ENCODE measurements around the gene RHOG.
"Not testable (repeated sequence)": the region's sequence is repeated elsewhere in the genome, so short reads cannot be mapped to it uniquely, and the experiment has no call there.

The RHOG gene

DNA sequence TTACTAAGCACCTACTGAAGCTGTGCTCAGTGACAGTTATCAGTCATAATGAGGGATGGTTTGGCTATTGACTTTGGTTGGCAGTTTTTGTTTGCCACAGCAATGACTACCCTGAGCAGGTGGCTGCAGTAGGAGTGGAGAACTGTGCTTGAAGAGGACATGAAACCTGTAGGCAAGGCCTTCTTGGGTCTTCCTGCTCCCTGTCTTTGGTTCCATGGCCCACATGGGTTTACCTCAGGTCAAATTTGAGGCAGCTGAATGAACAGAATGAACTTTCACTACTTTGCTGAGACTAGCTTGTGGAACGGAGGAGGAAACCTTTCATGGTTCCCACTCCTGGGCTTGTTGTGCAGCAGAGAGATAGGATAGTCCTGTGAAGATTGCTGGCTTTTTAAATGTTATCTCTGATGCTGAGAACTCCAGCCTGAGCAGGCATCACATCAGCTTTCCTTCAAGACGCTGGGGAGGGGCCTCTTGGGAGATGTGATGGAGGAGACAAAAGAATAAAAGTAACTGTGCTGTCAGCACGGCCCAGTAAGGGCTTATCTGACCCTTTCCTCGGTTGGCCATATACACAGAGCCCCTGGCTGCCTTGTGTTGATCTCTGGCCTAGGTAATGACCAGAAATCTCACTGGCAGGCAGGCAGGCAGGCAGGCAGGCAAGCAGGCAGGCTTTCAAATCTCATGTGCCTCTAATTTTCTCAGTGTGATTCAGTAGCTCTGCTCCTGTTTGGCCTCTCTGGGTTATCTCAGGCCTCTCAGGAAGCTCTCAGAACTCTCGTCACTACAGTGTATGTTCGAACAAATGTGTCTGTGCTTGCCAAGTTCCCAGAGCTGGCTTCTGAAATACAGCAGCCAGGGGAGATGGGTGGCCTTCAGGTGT is 26.7 kb upstream of the RHOG start:
- FAIRE-seq (no peak), DNase-seq (ENCODE audit: insufficient read length, low spot score) (no peak)
- no peak for TF ChIP-seq POLR2A (IDR thresholded peaks at IDR 0.05; ENCODE audit: low read depth, low read length)

DNA sequence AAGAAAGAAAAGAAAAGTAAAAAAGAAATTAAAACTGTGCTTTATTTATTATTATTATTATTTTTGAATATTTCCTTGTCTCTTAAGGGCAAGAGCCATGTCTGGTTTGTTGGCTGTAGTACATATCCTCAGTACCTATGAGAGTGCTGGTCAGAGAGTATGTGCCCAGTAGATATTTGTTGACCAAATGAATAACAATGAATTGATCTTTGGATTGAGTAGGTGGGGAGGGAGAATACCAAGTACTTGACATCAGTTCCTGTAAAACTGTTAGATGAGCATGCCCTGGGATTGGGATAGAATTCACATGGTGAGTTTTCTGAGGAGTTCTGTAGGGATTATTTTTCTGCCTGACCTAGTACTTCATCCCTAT is 26.1 kb upstream of the RHOG start:
- no peak for TF ChIP-seq POLR2A (IDR thresholded peaks at IDR 0.05; ENCODE audit: low read depth, low read length)
- DNase-seq (ENCODE audit: insufficient read length, low spot score) = no peak
- FAIRE-seq = no peak

DNA sequence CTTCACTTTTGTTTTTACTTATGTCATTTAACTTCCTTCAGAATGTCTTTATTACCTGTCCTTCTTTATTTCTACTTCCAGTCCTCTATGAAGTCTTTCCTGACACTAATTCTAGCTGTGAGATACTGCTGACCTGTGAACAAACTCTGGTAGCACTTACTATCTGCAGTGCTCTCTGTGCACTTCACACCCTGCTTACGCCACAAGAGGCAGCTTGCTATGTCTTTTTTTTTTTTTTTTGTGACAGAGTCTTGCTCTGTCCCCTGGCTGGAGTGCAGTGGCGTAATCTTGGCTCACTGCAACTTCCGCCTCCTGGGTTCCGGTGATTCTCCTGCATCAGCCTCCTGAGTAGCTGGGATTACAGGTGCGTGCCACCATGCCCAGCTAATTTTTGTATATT is 25.4 kb upstream of the RHOG start:
- no peak for FAIRE-seq
- DNase-seq (ENCODE audit: insufficient read length, low spot score) = no peak
- TF ChIP-seq POLR2A (IDR thresholded peaks at IDR 0.05; ENCODE audit: low read depth, low read length) = no peak

DNA sequence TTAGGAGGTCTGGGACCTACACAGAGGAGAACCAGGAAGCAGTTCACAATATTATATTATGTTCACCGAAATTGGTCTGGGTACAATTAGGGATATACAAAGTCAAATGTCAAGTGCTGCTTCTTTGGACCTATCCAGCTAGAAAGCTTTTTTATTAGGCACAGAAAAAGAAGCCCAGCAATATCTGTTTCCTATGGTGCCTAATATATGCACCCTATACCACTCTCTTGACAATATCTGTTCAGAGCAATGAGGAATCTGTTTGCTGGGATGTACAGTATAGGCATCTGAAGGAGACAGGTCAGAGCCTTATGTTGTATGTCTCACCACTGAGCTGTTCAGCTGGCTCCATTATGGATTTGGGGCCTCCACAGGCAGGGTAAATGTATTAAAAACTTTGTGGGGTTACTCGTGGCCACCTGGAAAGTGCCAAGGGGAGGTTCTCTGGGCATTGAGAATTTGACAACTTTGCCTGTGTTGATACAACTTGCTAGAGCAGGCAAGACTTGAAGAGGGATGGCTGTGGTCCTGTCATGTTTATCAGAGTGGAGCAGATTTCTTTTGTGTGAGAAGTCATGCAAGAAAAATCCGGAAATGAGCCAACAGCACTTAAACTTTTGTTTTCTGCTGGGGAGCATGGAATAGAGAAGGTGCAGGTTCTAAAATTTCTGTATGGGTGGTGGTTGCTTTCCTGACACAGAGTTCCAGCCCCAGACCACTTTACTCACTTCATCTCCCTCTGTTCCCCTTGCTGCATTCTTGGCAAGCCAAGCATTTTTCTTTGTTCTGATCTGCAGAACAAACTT is 24.8 kb upstream of the RHOG start:
- DNase-seq (ENCODE audit: insufficient read length, low spot score) = peak; percentile 37
- FAIRE-seq = peak; percentile 65
- no peak for TF ChIP-seq POLR2A (IDR thresholded peaks at IDR 0.05; ENCODE audit: low read depth, low read length)

DNA sequence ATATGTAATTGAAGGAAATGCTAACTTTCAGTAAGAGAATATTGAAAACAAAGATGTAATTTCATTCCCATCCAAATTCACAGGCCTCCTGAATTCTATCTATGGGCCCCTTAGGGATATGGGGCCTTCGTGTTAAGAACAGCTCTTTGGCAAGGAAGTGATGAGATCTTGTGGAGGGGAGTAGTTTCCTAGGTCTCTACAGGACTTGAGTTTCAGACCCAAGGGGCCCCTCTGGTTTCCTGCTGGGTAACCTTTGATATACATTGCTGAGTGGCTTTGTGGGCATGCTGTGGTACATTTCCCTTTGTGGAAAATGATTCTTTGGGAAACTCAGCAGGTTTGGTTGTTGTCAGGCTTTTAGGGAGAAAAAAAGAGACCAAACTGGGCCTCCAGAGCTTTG is 20.9 kb upstream of the RHOG start:
- DNase-seq (ENCODE audit: insufficient read length, low spot score) (no peak), FAIRE-seq (no peak)
- TF ChIP-seq POLR2A (IDR thresholded peaks at IDR 0.05; ENCODE audit: low read depth, low read length) = no peak

DNA sequence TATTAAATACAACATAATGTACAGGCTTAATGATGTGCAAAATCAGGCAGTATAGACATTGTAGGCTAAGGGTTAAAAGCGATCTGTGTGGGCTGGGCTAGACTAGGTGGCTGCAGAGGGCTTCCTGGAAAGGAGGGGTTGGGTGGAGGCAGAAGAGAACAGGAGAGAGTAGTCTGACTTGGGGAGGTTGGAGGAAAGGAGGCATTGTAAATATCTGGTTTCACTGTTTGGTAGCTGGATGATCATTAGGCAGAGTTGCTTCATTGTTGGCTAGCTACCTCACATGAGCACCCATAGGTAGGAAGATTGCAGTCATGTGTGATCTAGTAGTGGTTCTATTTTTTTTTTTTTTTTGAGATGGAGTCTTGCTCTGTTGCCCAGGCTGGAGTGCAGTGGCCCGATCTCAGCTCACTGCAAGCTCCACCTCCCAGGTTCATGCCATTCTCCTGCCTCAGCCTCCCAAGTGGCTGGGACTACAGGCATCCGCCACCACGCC is 20.2 kb upstream of the RHOG start:
- not testable (repeated sequence) for FAIRE-seq; DNase-seq (ENCODE audit: insufficient read length, low spot score)

DNA sequence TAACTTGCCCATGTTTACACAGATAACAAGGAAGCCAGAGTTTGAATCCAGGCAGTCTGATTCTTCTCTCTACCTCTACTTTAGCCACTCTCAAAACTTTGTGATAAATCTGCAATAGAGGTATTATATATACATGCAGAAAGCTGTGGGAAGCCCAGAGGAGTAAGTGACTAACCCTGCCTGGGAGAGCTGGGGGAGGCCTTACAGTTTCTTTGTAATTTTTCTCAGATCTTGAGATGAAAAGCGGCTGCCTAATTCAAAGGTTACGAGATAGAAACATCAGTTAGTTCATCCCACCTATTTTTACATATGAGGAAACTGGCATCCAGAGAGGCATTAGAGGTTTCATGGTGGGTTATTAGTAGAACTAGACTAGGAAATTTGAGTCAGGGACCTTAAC is 19.6 kb upstream of the RHOG start:
- FAIRE-seq (no peak), DNase-seq (ENCODE audit: insufficient read length, low spot score) (no peak)
- no peak for TF ChIP-seq POLR2A (IDR thresholded peaks at IDR 0.05; ENCODE audit: low read depth, low read length)

DNA sequence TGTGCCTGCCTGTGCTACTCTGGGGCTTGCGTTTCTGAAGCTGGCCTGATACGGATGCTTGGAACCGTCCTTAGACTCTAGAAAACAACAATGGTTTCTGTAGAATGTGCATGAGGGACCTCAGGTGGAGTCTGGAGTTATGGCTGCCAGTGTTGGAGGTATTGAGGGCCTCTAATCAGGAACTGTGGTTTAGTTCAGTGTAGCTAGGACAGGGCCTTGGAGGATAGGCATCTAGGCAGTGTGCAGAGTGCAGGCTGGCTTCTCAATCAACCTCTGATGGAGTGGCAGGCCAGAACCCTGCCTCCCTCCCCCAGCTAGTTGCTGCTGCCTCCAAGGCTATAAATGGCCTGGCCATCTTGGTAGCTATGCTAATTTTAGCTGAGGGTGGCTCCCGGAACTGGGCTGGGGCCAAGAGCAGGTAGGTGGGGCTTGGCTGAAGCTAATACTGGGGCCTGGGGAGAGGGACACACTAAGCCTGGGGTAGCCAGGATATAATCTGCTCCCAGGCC is 18.7 kb upstream of the RHOG start:
- FAIRE-seq (no peak), DNase-seq (ENCODE audit: insufficient read length, low spot score) (no peak)
- TF ChIP-seq POLR2A (IDR thresholded peaks at IDR 0.05; ENCODE audit: low read depth, low read length) = no peak

DNA sequence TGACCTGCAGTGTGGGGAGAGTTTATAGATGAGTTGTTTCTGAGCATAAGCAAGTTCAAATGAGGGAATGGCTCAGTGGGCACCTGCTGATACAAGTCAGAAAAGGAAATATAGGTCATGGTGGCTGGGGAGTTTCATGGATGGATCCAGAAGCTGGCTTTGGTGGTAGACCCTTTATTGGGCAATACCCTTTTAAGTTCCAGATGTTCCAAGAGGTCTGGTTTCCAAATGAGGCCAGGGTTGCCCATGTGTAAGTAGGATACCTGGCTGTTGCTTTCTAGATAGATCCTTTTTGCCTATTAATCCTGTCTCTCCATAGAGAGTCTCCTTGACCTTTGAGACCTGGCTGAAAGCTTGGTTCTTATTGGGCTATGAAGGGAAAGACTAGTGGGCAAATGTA is 16.9 kb upstream of the RHOG start:
- FAIRE-seq (no peak), DNase-seq (ENCODE audit: insufficient read length, low spot score) (no peak)
- no peak for TF ChIP-seq POLR2A (IDR thresholded peaks at IDR 0.05; ENCODE audit: low read depth, low read length)

DNA sequence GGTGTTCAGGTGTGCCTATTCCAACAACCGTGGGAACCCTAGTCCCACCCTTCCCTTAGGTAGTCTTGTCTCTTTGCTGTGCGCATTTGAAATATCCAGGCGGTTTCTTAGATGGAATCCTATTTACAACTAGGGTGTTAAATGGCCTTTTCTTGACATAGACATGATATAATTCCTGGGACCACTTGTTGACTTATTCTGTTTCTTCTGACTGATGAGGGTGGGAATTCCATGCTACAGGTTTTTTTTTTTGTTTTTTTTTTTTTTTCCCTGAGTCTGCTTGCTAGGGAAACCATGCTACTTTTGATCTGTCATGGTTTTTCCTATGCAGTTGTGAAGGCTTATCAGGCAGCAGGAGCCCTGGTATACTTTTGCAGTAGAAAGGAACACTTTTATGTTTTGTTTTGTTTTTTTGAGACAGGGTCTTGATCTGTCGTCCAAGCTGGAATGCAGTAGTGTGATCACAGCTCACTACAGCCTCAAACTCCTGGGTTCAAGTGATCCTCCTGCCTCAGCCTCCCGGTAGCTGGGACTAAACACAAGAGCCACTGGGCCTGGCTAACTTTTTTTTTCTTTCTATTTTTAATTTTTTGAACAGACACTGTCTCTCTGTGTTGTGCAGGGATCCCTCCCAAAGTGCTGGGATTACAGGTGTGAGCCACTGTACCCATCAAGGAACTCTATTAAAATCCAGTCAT is 16.2 kb upstream of the RHOG start:
- DNase-seq (ENCODE audit: insufficient read length, low spot score) (no peak), FAIRE-seq (no peak)
- no peak for TF ChIP-seq POLR2A (IDR thresholded peaks at IDR 0.05; ENCODE audit: low read depth, low read length)

DNA sequence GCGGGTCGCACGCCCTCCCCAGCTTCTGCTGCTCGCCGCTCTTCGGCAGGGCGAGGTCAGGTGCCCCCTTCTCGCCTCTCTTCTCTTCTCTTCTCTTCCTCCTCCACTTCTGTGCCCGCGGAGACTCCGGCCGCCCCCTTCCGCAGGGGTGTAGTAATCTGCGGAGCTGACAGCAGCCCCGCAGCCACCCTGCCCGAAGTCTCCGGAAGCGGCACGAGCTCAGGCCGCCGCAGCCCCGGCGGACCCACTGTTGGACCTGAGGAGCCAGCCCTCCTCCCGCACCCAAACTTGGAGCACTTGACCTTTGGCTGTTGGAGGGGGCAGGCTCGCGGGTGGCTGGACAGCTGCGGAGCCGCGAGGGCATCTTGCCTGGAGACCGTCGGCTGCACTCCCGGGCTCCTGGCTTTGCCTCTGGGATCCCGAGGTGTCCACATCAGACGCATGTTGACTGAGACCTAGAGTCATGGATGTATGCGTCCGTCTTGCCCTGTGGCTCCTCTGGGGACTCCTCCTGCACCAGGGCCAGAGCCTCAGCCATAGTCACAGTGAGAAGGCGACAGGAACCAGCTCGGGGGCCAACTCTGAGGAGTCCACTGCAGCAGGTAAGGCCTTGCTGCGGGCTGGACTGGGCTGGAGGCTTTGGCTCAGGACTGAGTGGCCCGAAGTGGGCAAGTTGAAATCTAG is 15.2 kb upstream of the RHOG start:
- no peak for TF ChIP-seq POLR2A (IDR thresholded peaks at IDR 0.05; ENCODE audit: low read depth, low read length)
- no peak for DNase-seq (ENCODE audit: insufficient read length, low spot score)
- FAIRE-seq = no peak

DNA sequence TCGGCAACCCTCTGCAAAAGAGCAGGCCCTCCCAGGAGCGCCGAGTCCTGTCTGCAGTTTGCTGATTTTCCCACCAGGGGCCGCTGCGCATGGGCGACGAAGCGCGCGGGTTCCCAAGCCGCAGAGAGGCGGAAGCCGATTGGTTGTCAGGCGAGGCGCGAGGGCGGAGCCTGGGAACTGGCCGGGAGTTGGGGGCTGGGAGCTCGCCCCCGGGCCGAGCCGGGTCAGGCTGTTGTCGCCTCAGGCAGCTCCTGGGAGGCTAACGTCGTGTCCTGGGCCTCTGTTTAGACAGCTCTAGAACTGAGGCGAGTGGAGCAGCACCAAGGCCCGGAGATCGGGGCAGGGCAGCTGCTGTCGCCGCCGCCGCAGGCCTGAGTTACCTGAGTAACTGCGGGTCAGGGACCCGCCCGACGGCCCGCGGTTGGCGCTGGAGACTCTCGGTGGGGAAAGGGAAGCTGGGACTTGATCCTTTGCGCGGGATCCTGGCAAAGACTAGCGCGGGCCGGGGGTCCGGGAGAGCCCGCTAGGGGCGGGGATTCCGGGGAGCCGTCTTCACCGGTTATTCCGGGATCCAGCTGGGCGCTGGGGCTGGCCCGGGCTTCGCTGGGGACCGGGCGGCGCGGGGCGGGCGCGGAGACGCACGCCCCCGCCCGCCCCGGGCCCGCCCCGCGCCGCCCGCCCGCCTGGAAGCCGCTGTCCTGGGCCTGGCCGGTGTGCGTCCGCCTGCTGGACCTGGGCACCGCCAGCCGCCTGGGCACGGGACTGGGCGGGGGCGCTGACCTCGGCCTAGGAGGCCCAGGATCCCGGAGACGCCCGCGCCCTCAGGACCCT is 14.4 kb upstream of the RHOG start, which contains the start of gene STIM1:
STIM1 (plus strand) TSS at position 688 of the 831 bp plus-strand sequence. CDS start 607 bp downstream, outside the sequence.
- no peak for FAIRE-seq

DNA sequence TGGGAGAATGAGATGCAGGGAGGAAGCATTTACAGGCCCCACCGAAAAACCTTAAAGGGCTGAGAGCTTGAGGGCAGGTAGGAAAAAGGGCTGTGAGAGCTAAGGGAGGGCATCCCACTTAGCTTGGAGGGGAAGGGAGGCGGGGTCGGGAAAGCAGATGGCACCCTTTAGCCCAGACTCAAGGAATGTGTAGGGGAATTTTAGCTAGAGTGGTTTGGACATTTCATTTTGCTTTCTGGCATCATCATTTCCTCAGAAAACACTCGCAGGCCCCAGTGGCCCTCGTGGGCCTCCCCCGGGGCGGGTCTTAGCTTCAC is 13.9 kb upstream of the RHOG start:
- TF ChIP-seq POLR2A (IDR thresholded peaks at IDR 0.05; ENCODE audit: low read depth, low read length) = no peak
- DNase-seq (ENCODE audit: insufficient read length, low spot score) (no peak), FAIRE-seq (no peak)

More for the DNA sequence above, 14.4 kb upstream of the RHOG start, which contains the start of gene STIM1:
- DNase-seq (ENCODE audit: insufficient read length, low spot score) = peak; percentile 96
- peak; percentile 76 for TF ChIP-seq POLR2A (IDR thresholded peaks at IDR 0.05; ENCODE audit: low read depth, low read length)
